K562 (cell line): ENCODE measurements around the gene C11orf98. TPM values are rescaled to one million over a fixed set of nuclear protein-coding genes. Genes with fewer than 3 reads are reported as not detected.

Experiments
- CBX1 ChIP-seq: sonication (generic); IDR thresholded peaks from 2 replicates; pipeline ENCODE4 v1.6.1; 2016; ENCODE audit warnings: antibody characterized with exemption, low read depth, mild to moderate bottlenecking
- E2F1 ChIP-seq: sonication (generic); formaldehyde crosslinking; IDR thresholded peaks from 2 replicates; pipeline ENCODE4 v1.8.1; 2023; ENCODE audit warnings: mild to moderate bottlenecking, missing genetic modification reagents, moderate library complexity
- EHMT2 ChIP-seq: fragments of 450-650 bp; IDR thresholded peaks from 2 replicates; pipeline ENCODE4 v1.6.1; 2018; ENCODE audit warnings: antibody characterized with exemption
- HNRNPLL ChIP-seq: fragments of 200-400 bp; formaldehyde crosslinking; IDR thresholded peaks from 2 replicates; pipeline ENCODE4 v1.6.1; 2017; ENCODE audit warnings: low read length, low read depth, mild to moderate bottlenecking; ENCODE audit not compliant: poor library complexity, severe bottlenecking
- NR2C1 ChIP-seq, 2 experiments: fragments of 450-650 bp; IDR thresholded peaks; 2 replicates each; pipeline ENCODE4 v1.6.1; 2017; ENCODE audit warnings: mild to moderate bottlenecking in 2 of 2, antibody characterized with exemption in 1 of 2, inconsistent platforms in 1 of 2, missing compliant biosample characterization in 1 of 2, missing genetic modification characterization in 1 of 2
- PTBP1 ChIP-seq: fragments of 200-400 bp; formaldehyde crosslinking; IDR thresholded peaks from 2 replicates; pipeline ENCODE4 v1.6.1; 2017; ENCODE audit warnings: low read depth, low read length
- RBM25 ChIP-seq: fragments of 200-400 bp; formaldehyde crosslinking; IDR thresholded peaks from 2 replicates; pipeline ENCODE4 v1.6.1; 2018; ENCODE audit warnings: low read length, low read depth, moderate library complexity; ENCODE audit not compliant: severe bottlenecking
- TFAP4 ChIP-seq: sonication (generic); formaldehyde crosslinking; IDR thresholded peaks from 2 replicates; pipeline ENCODE4 v1.8.0; 2022; ENCODE audit warnings: missing genetic modification reagents, mild to moderate bottlenecking, moderate library complexity, borderline replicate concordance
- ZBTB2 ChIP-seq: fragments of 450-650 bp; IDR thresholded peaks from 2 replicates; pipeline ENCODE4 v1.6.1; 2016; ENCODE audit warnings: antibody characterized with exemption
- ZBTB7A ChIP-seq: IDR thresholded peaks from 2 replicates; pipeline ENCODE4 v1.6.1; 2011; ENCODE audit warnings: low read depth, mild to moderate bottlenecking, low read length, moderate library complexity, borderline replicate concordance; ENCODE audit not compliant: control insufficient read depth
- ZNF407 ChIP-seq: fragments of 450-650 bp; IDR thresholded peaks from 2 replicates; pipeline ENCODE4 v1.6.1; 2016; ENCODE audit warnings: low read depth
- ZNF780A ChIP-seq: fragments of 250-450 bp; sonication (Bioruptor Pico); IDR thresholded peaks from 2 replicates; pipeline ENCODE4 v1.5.0; 2021; ENCODE audit warnings: mild to moderate bottlenecking
- polyA plus RNA-seq, 8 experiments: library from polyadenylated mRNA; depleted of rRNA in 4 of 8; stranded (reverse) in 5 of 8; unstranded in 3 of 8; fragments of >200 nt; fragmentation: Nextera tagmentation in 2 of 8; fragmentation: Illumina TruSeq in 1 of 8; extraction: Ambion mirVana in 2 of 8; extraction: Trizol in 1 of 8; gene quantifications; 2 replicates each; pipeline versions ENCODE4 v1.2.1 to v1.2.3, GENCODE V29; 2011 to 2014; ENCODE audit warnings: inconsistent platforms in 1 of 8, missing spikeins in 1 of 8
- total RNA-seq, 7 experiments: library from RNA; depleted of rRNA in 6 of 7; stranded (reverse); fragments of >200 nt in 6 of 7; fragmentation: Illumina TruSeq in 2 of 7; extraction: Trizol in 2 of 7; gene quantifications; 2 replicates each; pipeline versions ENCODE4 v1.2.1 to v1.2.3, GENCODE V29; 2011 to 2021; ENCODE audit warnings: low replicate concordance in 1 of 7
- TF ChIP-seq, protein P1 (sequence below): sonication (generic); formaldehyde crosslinking; IDR thresholded peaks from 2 replicates; pipeline ENCODE4 v1.4.0; 2020; ENCODE audit warnings: mild to moderate bottlenecking, missing genetic modification reagents

C11orf98 gene
- total and polyA plus RNA-seq, 9 of the 15 experiments (the other 6 are each of a cell fraction or from before 2014, with no cell fraction given), result 103 to 352 (median 218) TPM

- peak; percentile 52; the same call in 1 of the 2 replicates for TF ChIP-seq E2F1
- TF ChIP-seq, protein P1, sequence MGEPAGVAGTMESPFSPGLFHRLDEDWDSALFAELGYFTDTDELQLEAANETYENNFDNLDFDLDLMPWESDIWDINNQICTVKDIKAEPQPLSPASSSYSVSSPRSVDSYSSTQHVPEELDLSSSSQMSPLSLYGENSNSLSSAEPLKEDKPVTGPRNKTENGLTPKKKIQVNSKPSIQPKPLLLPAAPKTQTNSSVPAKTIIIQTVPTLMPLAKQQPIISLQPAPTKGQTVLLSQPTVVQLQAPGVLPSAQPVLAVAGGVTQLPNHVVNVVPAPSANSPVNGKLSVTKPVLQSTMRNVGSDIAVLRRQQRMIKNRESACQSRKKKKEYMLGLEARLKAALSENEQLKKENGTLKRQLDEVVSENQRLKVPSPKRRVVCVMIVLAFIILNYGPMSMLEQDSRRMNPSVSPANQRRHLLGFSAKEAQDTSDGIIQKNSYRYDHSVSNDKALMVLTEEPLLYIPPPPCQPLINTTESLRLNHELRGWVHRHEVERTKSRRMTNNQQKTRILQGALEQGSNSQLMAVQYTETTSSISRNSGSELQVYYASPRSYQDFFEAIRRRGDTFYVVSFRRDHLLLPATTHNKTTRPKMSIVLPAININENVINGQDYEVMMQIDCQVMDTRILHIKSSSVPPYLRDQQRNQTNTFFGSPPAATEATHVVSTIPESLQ (CRISPR knock-in tag), result peak; percentile 36; the same call in 1 of the 2 replicates
- peak; percentile 63 for TF ChIP-seq ZNF407
- peak; percentile 81 for TF ChIP-seq HNRNPLL
- peak; percentile 63 for TF ChIP-seq TFAP4
- TF ChIP-seq CBX1, result peak; percentile 97
- TF ChIP-seq EHMT2, result no peak
- TF ChIP-seq ZNF780A, result peak; percentile 84
- TF ChIP-seq RBM25, result peak; percentile 58
- peak; percentile 99 for TF ChIP-seq ZBTB7A
- TF ChIP-seq PTBP1, result no peak; the same call in 1 of the 2 replicates
- no peak; the same call in 1 of the 2 replicates for TF ChIP-seq ZBTB2
- no peak for TF ChIP-seq NR2C1 (IDR thresholded peaks at IDR 0.05)
- peak; percentile 48; the same call in 1 of the 2 replicates for TF ChIP-seq NR2C1 (tag; IDR thresholded peaks at IDR 0.05)
Measured at GRCh38 chr11:62665075-62665598, at the start of gene C11orf98, which contains the start of gene CSKMT (continued).
